Retinal pigment epithelial cell (primary cell): ENCODE data around the gene TMEM239.

Source experiments
- DNase-seq: peaks from one replicate; pipeline ENCODE4 v3.0.0-alpha.2; 2010; ENCODE audit warnings: low read depth
- H3K4me3 ChIP-seq: 2 replicates; pipeline ENCODE4 v1.5.1; 2011; ENCODE audit warnings: mild to moderate bottlenecking, low read length, control low read depth, moderate library complexity
- CTCF ChIP-seq: conservative IDR thresholded peaks from 2 replicates; pipeline ENCODE4 v1.5.1; 2011; ENCODE audit warnings: low read depth, low read length, control low read depth, inconsistent platforms

The TMEM239 gene

GRCh38 chr20:2778602-2779321, 37.4 kb upstream of the TMEM239 start:
- no peak overlapping the region for H3K4me3 ChIP-seq
- no peak for TF ChIP-seq CTCF
- DNase-seq: no peak

- peak; percentile 3 for TF ChIP-seq CTCF
- no peak overlapping the region for H3K4me3 ChIP-seq
- no peak for DNase-seq
Measured at GRCh38 chr20:2780948-2781347, 35.2 kb upstream of the TMEM239 start.

GRCh38 chr20:2783908-2784566, 32.1 kb upstream of the TMEM239 start:
- DNase-seq: no peak
- TF ChIP-seq CTCF: no peak
- no peak overlapping the region for H3K4me3 ChIP-seq

GRCh38 chr20:2793471-2793870, 22.7 kb upstream of the TMEM239 start:
- TF ChIP-seq CTCF: no peak
- DNase-seq: no peak
- H3K4me3 ChIP-seq: no peak overlapping the region

- no peak for TF ChIP-seq CTCF
- no peak overlapping the region for H3K4me3 ChIP-seq
- DNase-seq: no peak
Measured at GRCh38 chr20:2794202-2794748, 21.9 kb upstream of the TMEM239 start.

- DNase-seq: no peak
- H3K4me3 ChIP-seq: no peak overlapping the region
- TF ChIP-seq CTCF: no peak
Measured at GRCh38 chr20:2794866-2795447, 21.2 kb upstream of the TMEM239 start.

- H3K4me3 ChIP-seq: no peak overlapping the region
- TF ChIP-seq CTCF: no peak
- DNase-seq: no peak
Measured at GRCh38 chr20:2795451-2795850, 20.7 kb upstream of the TMEM239 start.
